ENCODE measurements around the gene TP53RK. TPM values are rescaled to one million over a fixed set of nuclear protein-coding genes. Genes with fewer than 3 reads are reported as not detected.

Gene TP53RK
- total RNA-seq, 4 donors from 2014 or later: 14.6 to 21.3 (median 18.7) TPM

GRCh38 chr20:46647469-46647868 lies 41.8 kb downstream of the TP53RK start:
- TF ChIP-seq EP300 (IDR thresholded peaks at IDR 0.05): no peak
- TF ChIP-seq, protein P1, sequence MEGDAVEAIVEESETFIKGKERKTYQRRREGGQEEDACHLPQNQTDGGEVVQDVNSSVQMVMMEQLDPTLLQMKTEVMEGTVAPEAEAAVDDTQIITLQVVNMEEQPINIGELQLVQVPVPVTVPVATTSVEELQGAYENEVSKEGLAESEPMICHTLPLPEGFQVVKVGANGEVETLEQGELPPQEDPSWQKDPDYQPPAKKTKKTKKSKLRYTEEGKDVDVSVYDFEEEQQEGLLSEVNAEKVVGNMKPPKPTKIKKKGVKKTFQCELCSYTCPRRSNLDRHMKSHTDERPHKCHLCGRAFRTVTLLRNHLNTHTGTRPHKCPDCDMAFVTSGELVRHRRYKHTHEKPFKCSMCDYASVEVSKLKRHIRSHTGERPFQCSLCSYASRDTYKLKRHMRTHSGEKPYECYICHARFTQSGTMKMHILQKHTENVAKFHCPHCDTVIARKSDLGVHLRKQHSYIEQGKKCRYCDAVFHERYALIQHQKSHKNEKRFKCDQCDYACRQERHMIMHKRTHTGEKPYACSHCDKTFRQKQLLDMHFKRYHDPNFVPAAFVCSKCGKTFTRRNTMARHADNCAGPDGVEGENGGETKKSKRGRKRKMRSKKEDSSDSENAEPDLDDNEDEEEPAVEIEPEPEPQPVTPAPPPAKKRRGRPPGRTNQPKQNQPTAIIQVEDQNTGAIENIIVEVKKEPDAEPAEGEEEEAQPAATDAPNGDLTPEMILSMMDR (IDR thresholded peaks at IDR 0.05): no peak
- TF ChIP-seq POLR2A (IDR thresholded peaks at IDR 0.05): no peak
- TF ChIP-seq POLR2AphosphoS5 (IDR thresholded peaks at IDR 0.05): no peak
- H3K36me3 ChIP-seq: no peaks in the 10 kb centered on the region
- peaks cover 0 to 8% (median 0%) of the 10 kb centered on the region in 3 donors for H3K4me1 ChIP-seq
- peaks cover 25% of the 10 kb centered on the region for H3K27me3 ChIP-seq
- 58% methylated on average over 2 of the region's 4 CpGs; no CpG with 5 or more reads in 1 of the 2 donors for WGBS, 2 donors (ENCODE audit: low coverage in 1 of 2)
- H3K27ac ChIP-seq: no peak overlapping the region
- no peaks in the 10 kb centered on the region for H3K9me3 ChIP-seq
- no peak overlapping the region for H3K4me3 ChIP-seq
- no peak for ATAC-seq

DNA sequence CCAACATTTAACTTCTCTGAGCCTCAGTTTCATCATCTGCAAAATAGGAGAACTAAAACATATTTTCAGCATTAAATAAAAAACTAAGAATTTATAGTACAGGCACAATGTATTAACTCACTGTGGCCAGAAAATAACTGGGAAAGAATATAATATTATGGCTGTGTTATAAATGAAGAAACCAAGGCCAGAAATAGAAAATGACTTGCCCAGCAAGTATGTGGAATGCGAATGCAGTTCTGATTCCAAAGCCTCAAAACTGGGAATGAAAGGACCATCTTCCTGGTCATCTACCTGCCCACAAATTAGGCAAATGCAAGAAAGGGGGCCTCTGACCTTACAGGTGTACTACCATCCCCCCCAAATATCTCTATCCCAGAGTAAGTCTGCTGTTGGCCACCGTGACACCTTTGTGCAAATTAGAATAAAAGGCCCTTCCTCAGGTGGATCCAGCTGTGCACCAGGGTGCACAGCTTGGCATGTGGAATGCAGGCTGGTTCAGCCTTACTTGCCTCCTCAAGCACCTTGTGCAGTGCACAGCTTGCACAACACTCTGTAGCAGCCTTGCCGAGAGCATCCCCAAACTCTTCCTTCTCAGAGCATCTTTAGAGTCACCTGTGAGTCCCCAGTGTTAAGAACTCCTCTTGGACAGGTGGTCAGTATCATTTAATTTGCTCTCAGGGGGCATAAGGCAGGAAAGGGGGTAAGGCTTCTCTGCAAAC lies 42.4 kb downstream of the TP53RK start:
- no peak for ATAC-seq
- no peak overlapping the region for H3K27ac ChIP-seq
- peaks cover 0 to 8% (median 0%) of the 10 kb centered on the region in 3 donors for H3K4me1 ChIP-seq
- H3K27me3 ChIP-seq: peaks cover 19% of the 10 kb centered on the region
- no peak overlapping the region for H3K4me3 ChIP-seq
- no peaks in the 10 kb centered on the region for H3K36me3 ChIP-seq
- no peaks in the 10 kb centered on the region for H3K9me3 ChIP-seq
- 36 to 100% methylated on average over 1 to 2 of the region's 3 CpGs for WGBS, 2 donors (ENCODE audit: low coverage in 1 of 2)
- TF ChIP-seq EP300 (IDR thresholded peaks at IDR 0.05) (no peak), POLR2A (IDR thresholded peaks at IDR 0.05) (no peak), POLR2AphosphoS5 (IDR thresholded peaks at IDR 0.05) (no peak)
- TF ChIP-seq, protein P1 (IDR thresholded peaks at IDR 0.05): no peak

- no peaks in the 10 kb centered on the region for H3K9me3 ChIP-seq
- no peak overlapping the region for H3K4me3 ChIP-seq
- H3K27me3 ChIP-seq: peaks cover 12% of the 10 kb centered on the region
- no peak for TF ChIP-seq POLR2AphosphoS5 (IDR thresholded peaks at IDR 0.05)
- no peak for TF ChIP-seq POLR2A (IDR thresholded peaks at IDR 0.05)
- TF ChIP-seq, protein P1 (IDR thresholded peaks at IDR 0.05): no peak
- no peak for TF ChIP-seq EP300 (IDR thresholded peaks at IDR 0.05)
- WGBS, 2 donors (ENCODE audit: low coverage in 1 of 2): 65 to 80% methylated on average over 3 to 4 of the region's 4 CpGs
- no peak overlapping the region for H3K27ac ChIP-seq
- ATAC-seq: no peak
- H3K4me1 ChIP-seq: peaks cover 0 to 3% (median 0%) of the 10 kb centered on the region in 3 donors
- H3K36me3 ChIP-seq: no peaks in the 10 kb centered on the region
These were observed 43.1 kb downstream of the TP53RK start for GRCh38 chr20:46646122-46646521.

- no peak overlapping the region for H3K4me3 ChIP-seq
- no peaks in the 10 kb centered on the region for H3K4me1 ChIP-seq
- ATAC-seq: no peak
- no peaks in the 10 kb centered on the region for H3K36me3 ChIP-seq
- no peaks in the 10 kb centered on the region for H3K27me3 ChIP-seq
- TF ChIP-seq, protein P1 (IDR thresholded peaks at IDR 0.05): no peak
- WGBS, 2 donors (ENCODE audit: low coverage in 1 of 2): 88 to 100% methylated on average over 1 of the region's 1 CpG
- H3K9me3 ChIP-seq: no peaks in the 10 kb centered on the region
- no peak overlapping the region for H3K27ac ChIP-seq
These were observed 44.5 kb downstream of the TP53RK start for GRCh38 chr20:46644733-46645132.

GRCh38 chr20:46644160-46644559 lies 45.1 kb downstream of the TP53RK start:
- no peaks in the 10 kb centered on the region for H3K4me1 ChIP-seq

More at GRCh38 chr20:46644160-46644559, 45.1 kb downstream of the TP53RK start:
- 95 to 97% methylated on average over 2 to 3 of the region's 3 CpGs for WGBS, 2 donors (ENCODE audit: low coverage in 1 of 2)
- no peak overlapping the region for H3K4me3 ChIP-seq
- H3K27me3 ChIP-seq: no peaks in the 10 kb centered on the region
- H3K9me3 ChIP-seq: no peaks in the 10 kb centered on the region
- no peak for TF ChIP-seq POLR2A (IDR thresholded peaks at IDR 0.05)
- TF ChIP-seq POLR2AphosphoS5 (IDR thresholded peaks at IDR 0.05): no peak
- TF ChIP-seq EP300 (IDR thresholded peaks at IDR 0.05): no peak
- TF ChIP-seq, protein P1 (IDR thresholded peaks at IDR 0.05): no peak
- no peaks in the 10 kb centered on the region for H3K36me3 ChIP-seq
- no peak for ATAC-seq
- H3K27ac ChIP-seq: no peak overlapping the region
